ENCODE measurements around the gene LRP10.
A peak's percentile ranks its signal among the peaks of the same experiment; 100 is the strongest.
"Not testable (repeated sequence)": the region's sequence is repeated elsewhere in the genome, so short reads cannot be mapped to it uniquely, and the experiment has no call there.

The LRP10 gene

DNA sequence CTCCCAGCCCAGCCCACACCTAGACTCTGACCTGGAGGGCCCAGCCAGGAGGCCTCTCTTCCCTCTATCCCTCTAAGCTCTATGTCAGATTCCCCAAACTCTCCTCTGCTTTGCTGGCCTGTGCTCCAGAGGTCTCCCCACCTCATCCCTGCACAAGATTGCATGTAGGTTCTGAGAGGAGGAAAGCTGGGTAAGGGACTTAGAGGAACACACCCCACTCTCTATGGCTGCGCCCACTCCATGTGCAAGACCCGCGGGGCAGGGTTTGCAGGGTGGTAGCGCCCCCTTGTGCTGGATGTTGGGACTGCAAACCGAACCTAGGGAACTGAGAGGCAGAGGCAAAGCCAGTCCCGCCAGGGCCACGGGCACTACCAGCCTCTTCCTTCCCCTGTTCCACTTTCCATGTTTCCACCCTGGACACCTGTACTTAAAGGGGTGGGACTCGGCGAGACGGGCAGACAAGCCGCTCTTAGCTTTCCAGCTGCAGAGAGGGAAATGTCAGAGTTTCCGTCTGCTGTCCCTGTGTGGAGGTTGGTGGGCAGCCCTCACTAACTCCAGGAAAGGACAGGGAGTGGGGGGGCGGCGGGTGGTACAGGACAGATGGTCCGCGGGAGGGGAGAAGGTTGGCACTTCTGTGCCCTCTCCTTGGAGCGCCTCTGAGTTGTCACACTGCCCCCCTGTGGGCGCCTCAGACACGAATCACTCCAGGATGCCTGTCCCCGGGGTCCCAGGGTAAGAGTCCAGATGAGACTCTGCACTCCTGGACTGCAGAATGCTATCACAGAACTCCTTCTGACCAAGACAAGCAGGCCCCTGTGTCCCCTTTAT is 18.4 kb upstream of the LRP10 start:
- in situ Hi-C loops (cut with HindIII; ENCODE audit: low sequenced_read_pairs) = no loop called here
- DNase-seq (ENCODE audit: low read depth) = no peak
- H3K4me3 ChIP-seq (ENCODE audit: low read depth, low read length) = peak overlapping the region; percentile 33
- TF ChIP-seq, protein P1, sequence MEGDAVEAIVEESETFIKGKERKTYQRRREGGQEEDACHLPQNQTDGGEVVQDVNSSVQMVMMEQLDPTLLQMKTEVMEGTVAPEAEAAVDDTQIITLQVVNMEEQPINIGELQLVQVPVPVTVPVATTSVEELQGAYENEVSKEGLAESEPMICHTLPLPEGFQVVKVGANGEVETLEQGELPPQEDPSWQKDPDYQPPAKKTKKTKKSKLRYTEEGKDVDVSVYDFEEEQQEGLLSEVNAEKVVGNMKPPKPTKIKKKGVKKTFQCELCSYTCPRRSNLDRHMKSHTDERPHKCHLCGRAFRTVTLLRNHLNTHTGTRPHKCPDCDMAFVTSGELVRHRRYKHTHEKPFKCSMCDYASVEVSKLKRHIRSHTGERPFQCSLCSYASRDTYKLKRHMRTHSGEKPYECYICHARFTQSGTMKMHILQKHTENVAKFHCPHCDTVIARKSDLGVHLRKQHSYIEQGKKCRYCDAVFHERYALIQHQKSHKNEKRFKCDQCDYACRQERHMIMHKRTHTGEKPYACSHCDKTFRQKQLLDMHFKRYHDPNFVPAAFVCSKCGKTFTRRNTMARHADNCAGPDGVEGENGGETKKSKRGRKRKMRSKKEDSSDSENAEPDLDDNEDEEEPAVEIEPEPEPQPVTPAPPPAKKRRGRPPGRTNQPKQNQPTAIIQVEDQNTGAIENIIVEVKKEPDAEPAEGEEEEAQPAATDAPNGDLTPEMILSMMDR (IDR thresholded peaks at IDR 0.05; ENCODE audit: low read depth, low read length, missing control alignments) = peak; percentile 82

DNA sequence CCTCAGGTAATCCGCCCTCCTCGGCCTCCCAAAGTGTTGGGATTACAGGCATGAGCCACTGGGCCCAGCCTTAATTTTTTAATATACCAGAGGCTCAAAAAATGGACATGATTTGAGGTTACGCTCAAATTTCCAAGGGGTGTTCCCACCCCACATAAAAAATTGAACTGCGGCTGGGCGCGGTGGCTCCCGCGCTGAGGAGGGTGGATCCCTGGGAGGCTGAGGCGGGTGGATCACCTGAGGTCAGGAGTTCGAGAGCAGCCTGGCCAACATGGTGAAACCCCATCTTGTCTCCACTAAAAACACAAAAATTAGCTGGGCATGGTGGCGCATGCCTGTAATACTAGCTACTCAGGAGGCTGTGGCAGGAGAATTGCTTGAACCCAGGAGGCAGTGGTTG is 17.2 kb upstream of the LRP10 start:
- DNase-seq (ENCODE audit: low read depth); in situ Hi-C loops (cut with HindIII; ENCODE audit: low sequenced_read_pairs); H3K4me3 ChIP-seq (ENCODE audit: low read depth, low read length): not testable (repeated sequence)

DNA sequence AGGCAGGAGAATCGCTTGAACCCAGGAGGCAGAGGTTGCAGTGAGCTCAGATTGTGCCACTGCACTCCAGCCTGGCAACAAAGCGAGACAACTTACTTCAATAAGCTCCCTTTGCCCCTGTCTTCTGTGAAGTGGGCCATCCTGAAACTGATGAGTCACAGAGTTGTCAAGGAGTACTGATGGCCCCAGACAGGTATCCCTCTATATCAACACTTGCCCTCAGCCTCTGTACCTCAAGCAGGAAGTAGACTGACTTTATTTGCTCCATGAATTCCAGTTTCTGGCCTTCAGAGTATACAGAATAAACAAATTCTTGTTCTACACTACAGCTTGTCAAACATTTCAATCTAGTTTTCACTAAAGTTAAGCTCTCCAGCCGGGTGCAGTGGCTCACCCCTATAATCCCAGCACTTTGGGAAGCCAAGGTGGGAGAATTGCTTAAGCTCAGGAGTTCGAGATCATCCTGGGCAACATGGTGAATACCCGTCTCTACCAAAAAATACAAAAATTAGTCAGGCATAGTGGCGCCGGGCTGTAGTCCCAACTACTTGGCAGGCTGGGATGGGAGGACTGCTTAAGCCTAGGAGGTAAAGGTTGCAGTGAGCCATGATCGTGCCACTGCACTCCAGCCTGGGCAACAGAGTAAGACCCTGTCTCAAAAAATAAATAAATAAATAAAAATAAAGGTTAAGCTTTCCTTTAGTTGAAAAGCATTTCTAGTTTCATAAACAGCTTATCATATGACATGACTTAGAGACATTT is 16.4 kb upstream of the LRP10 start:
- TF ChIP-seq, protein P1 (IDR thresholded peaks at IDR 0.05; ENCODE audit: low read depth, low read length, missing control alignments) = no peak
- H3K4me3 ChIP-seq (ENCODE audit: low read depth, low read length) = no peak overlapping the region
- in situ Hi-C loops (cut with HindIII; ENCODE audit: low sequenced_read_pairs) = no loop called here
- no peak for DNase-seq (ENCODE audit: low read depth)

DNA sequence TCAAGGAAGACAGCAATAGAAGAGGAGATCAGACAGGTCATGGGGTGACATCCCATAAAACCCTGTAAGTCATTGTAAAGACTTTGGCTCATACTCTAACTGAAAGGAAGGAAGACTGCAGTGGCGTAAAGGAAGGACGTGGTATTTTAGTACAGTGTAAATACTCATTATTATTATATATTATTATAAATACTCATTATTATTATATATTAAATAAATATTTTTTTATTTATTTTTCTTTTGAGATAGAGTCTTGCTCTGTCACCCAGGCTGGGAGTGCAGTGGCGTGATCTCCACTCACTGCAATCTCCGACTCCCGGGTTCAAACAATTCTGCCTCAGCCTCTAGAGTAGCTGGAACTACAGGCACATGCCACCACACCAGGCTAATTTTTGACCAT is 15.1 kb upstream of the LRP10 start:
- in situ Hi-C loops (cut with HindIII; ENCODE audit: low sequenced_read_pairs) = no loop called here
- no peak for DNase-seq (ENCODE audit: low read depth)
- no peak overlapping the region for H3K4me3 ChIP-seq (ENCODE audit: low read depth, low read length)
- TF ChIP-seq, protein P1 (IDR thresholded peaks at IDR 0.05; ENCODE audit: low read depth, low read length, missing control alignments) = no peak

DNA sequence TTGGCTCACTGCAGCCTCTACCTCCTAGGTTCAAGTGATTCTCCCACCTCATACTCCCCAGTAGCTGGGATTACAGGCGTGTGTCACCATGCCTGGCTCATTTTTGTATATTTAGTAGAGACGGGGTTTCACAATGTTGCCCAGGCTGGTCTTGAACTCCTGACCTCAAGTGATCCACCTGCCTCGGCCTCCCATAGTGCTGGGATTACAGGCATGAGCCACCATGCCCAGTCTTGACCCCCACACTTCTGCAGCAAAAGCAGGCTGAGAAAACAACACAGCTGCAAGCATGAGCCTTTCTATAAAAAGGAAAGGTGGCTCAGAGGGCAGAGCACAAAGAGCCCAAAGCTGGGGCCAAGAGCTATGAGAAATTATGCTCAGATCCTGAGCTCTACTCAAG is 11.2 kb upstream of the LRP10 start:
- H3K4me3 ChIP-seq (ENCODE audit: low read depth, low read length); DNase-seq (ENCODE audit: low read depth); in situ Hi-C loops (cut with HindIII; ENCODE audit: low sequenced_read_pairs): not testable (repeated sequence)

DNA sequence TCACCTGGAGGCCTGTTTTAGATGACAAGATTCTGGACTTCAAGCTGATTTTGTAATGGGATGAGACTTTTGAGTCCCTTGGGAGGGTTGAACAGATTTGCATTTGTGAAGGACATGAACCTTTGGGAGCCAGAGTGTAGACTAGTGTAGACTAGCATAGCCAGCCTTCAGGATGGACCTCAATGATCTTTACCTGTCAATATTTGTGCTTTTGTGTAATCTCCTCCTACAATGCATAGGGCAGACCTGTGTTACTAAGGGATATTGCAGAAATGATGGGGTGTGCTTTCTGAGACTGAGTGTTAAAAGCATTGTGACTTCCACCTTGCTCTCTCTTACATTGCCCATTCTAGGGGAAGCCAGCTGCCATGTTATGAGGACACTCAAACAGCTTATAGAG is 9.9 kb upstream of the LRP10 start:
- no peak overlapping the region for H3K4me3 ChIP-seq (ENCODE audit: low read depth, low read length)
- in situ Hi-C loops (cut with HindIII; ENCODE audit: low sequenced_read_pairs) = no loop called here
- no peak for DNase-seq (ENCODE audit: low read depth)
- TF ChIP-seq, protein P1 (IDR thresholded peaks at IDR 0.05; ENCODE audit: low read depth, low read length, missing control alignments) = no peak

DNA sequence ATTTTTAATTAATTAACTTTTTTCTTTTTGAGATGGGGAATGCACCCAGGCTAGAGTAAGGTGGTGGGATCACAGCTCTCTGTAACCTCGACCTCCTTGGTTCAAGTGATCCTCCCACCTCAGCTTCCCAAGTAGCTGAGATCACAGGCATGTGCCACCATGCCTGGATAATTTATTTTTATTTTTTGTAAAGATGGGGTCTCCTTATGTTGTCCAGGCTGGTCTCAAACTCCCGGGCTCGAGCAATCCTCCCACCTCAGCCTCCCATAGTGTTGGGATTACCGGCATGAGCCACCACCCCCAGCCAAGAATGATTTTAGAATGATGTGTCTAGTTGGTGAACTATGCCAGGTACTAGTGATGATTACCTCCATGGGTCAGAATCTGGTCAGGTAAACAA is 6.6 kb upstream of the LRP10 start:
- no peak overlapping the region for H3K4me3 ChIP-seq (ENCODE audit: low read depth, low read length)
- TF ChIP-seq, protein P1 (IDR thresholded peaks at IDR 0.05; ENCODE audit: low read depth, low read length, missing control alignments) = no peak
- no peak for DNase-seq (ENCODE audit: low read depth)
- in situ Hi-C loops (cut with HindIII; ENCODE audit: low sequenced_read_pairs) = loop anchor here (5.0 kb wide), 1 partner anchor 83 kb away; no protein-coding TSS in a partner anchor
